ENCODE measurements around the gene PLCG1. TPM values are rescaled to one million over a fixed set of nuclear protein-coding genes. Genes with fewer than 3 reads are reported as not detected.

The PLCG1 gene
- total and polyA plus RNA-seq, 2 donors (not counting 3 experiments of a cell fraction or from before 2014, with no cell fraction given): 164 to 224 TPM

- TF ChIP-seq GATA2 (IDR thresholded peaks at IDR 0.05; ENCODE audit: insufficient read depth, insufficient read length, low read depth, low read length): no peak
- no peak for TF ChIP-seq MYC (IDR thresholded peaks at IDR 0.05; ENCODE audit: low read depth, low read length)
- TF ChIP-seq POLR2A (IDR thresholded peaks at IDR 0.05; ENCODE audit: low read depth, low read length): no peak
- TF ChIP-seq, protein P1, sequence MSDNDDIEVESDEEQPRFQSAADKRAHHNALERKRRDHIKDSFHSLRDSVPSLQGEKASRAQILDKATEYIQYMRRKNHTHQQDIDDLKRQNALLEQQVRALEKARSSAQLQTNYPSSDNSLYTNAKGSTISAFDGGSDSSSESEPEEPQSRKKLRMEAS (IDR thresholded peaks at IDR 0.05; ENCODE audit: insufficient read depth, insufficient read length): no peak
- no peak for TF ChIP-seq EZH2 (IDR thresholded peaks at IDR 0.05; ENCODE audit: borderline replicate concordance, low read depth, low read length, severe bottlenecking)
- no peak for TF ChIP-seq CTCF (IDR thresholded peaks at IDR 0.05; ENCODE audit: extremely low read depth in 1 of 2, insufficient read depth in 1 of 2, low read depth in 1 of 2, low read length in 2 of 2)
- TF ChIP-seq FOS (IDR thresholded peaks at IDR 0.05; ENCODE audit: borderline replicate concordance, insufficient read depth, low read length): no peak
- TF ChIP-seq JUN (IDR thresholded peaks at IDR 0.05; ENCODE audit: borderline replicate concordance, insufficient read depth, insufficient read length, low read depth): no peak
- no peak for TF ChIP-seq POLR2AphosphoS5 (IDR thresholded peaks at IDR 0.05; ENCODE audit: insufficient read depth, low read depth, low read length)
- Histone ChIP-seq H3K4me2 (ENCODE audit: insufficient read depth, low read length) (no peak overlapping the region), H3K27me3 (ENCODE audit: control insufficient read depth in 2 of 2, insufficient read depth in 2 of 2, low read length in 2 of 2) (no peaks in the 10 kb centered on the region), H3K79me2 (ENCODE audit: control insufficient read depth, insufficient read depth, low read length) (no peaks in the 10 kb centered on the region), H3K36me3 (ENCODE audit: control insufficient read depth in 2 of 2, extremely low read depth in 1 of 2, insufficient read depth in 2 of 2, low read length in 2 of 2) (peaks cover 32 to 85% of the 10 kb centered on the region in 2 experiments), H3K9me1 (replicated peaks; ENCODE audit: control insufficient read depth, extremely low read depth, insufficient read depth, low read length) (no peaks in the 10 kb centered on the region), H3K27ac (ENCODE audit: insufficient read depth, low read depth, low read length) (no peak overlapping the region), H3K4me1 (ENCODE audit: control insufficient read depth, extremely low read depth, insufficient read depth, low read length) (peaks cover 3% of the 10 kb centered on the region), H3K4me3 (replicated peaks in 1 of 3; ENCODE audit: insufficient read depth in 1 of 3, low read depth in 1 of 3, low read length in 3 of 3) (no peak overlapping the region), H2AFZ (ENCODE audit: low read depth, low read length) (no peak overlapping the region), H3K9me3 (replicated peaks; ENCODE audit: control insufficient read depth, insufficient read depth, low read length) (no peaks in the 10 kb centered on the region), H4K20me1 (replicated peaks; ENCODE audit: control insufficient read depth, extremely low read depth, insufficient read depth, low read length) (no peaks in the 10 kb centered on the region), H3K9ac (replicated peaks; ENCODE audit: extremely low read depth, insufficient read depth, low read length) (no peak overlapping the region)
- BruUV-seq (replicated peaks): no TSS peak
- dilution Hi-C loops (cut with MboI; ENCODE audit: extremely low pct_ligation_motif_present, low sequenced_read_pairs) (no loop called here), intact Hi-C loops (cut with micrococcal nuclease) (no loop called here)
- no peak for FAIRE-seq
- ChIA-PET POLR2A (interaction anchor here (0.6 kb wide), 1 partner anchor 170 kb away, joined by 3 read pairs; no protein-coding TSS in a partner anchor), CTCF (interaction anchor here (0.5 to 3.4 kb wide), 10 partner anchors 11 to 240 kb away, joined by 3 to 52 read pairs (median 6); partner anchors contain the start of gene LPIN3)
- no peak for DNase-seq (ENCODE audit: low read depth, low spot score)
Observed at GRCh38 chr20:41170386-41171105, 33.2 kb downstream of the PLCG1 start.

Measured in endothelial cell of umbilical vein (primary cell).